ENCODE data around the gene SCRN2.

Gene SCRN2

GRCh38 chr17:47813512-47814031 is 27.5 kb downstream of the SCRN2 start:
- Histone ChIP-seq H3K27ac (no peak overlapping the region), H3K36me3 (peaks cover 53% of the 10 kb centered on the region), H3K27me3 (ENCODE audit: insufficient read depth, low read depth, severe bottlenecking) (no peaks in the 10 kb centered on the region), H3K4me3 (ENCODE audit: low read depth, low read length) (no peak overlapping the region), H3K9me3 (ENCODE audit: severe bottlenecking) (no peaks in the 10 kb centered on the region)
- TF ChIP-seq, protein P1, sequence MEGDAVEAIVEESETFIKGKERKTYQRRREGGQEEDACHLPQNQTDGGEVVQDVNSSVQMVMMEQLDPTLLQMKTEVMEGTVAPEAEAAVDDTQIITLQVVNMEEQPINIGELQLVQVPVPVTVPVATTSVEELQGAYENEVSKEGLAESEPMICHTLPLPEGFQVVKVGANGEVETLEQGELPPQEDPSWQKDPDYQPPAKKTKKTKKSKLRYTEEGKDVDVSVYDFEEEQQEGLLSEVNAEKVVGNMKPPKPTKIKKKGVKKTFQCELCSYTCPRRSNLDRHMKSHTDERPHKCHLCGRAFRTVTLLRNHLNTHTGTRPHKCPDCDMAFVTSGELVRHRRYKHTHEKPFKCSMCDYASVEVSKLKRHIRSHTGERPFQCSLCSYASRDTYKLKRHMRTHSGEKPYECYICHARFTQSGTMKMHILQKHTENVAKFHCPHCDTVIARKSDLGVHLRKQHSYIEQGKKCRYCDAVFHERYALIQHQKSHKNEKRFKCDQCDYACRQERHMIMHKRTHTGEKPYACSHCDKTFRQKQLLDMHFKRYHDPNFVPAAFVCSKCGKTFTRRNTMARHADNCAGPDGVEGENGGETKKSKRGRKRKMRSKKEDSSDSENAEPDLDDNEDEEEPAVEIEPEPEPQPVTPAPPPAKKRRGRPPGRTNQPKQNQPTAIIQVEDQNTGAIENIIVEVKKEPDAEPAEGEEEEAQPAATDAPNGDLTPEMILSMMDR (IDR thresholded peaks at IDR 0.05; ENCODE audit: low read depth, low read length) = no peak
- no peak for DNase-seq

- peaks cover 55% of the 10 kb centered on the region for H3K36me3 ChIP-seq
- H3K9me3 ChIP-seq (ENCODE audit: severe bottlenecking) = no peaks in the 10 kb centered on the region
- no peaks in the 10 kb centered on the region for H3K27me3 ChIP-seq (ENCODE audit: insufficient read depth, low read depth, severe bottlenecking)
- no peak overlapping the region for H3K4me3 ChIP-seq (ENCODE audit: low read depth, low read length)
- H3K27ac ChIP-seq = no peak overlapping the region
- TF ChIP-seq, protein P1 (IDR thresholded peaks at IDR 0.05; ENCODE audit: low read depth, low read length) = no peak
- no peak for DNase-seq
These were observed 28.0 kb downstream of the SCRN2 start for GRCh38 chr17:47813077-47813476.

- H3K27ac ChIP-seq = no peak overlapping the region
- TF ChIP-seq, protein P1 (IDR thresholded peaks at IDR 0.05; ENCODE audit: low read depth, low read length) = no peak
- H3K4me3 ChIP-seq (ENCODE audit: low read depth, low read length) = no peak overlapping the region
- H3K9me3 ChIP-seq (ENCODE audit: severe bottlenecking) = no peaks in the 10 kb centered on the region
- DNase-seq = no peak
- H3K27me3 ChIP-seq (ENCODE audit: insufficient read depth, low read depth, severe bottlenecking) = no peaks in the 10 kb centered on the region
- peaks cover 62% of the 10 kb centered on the region for H3K36me3 ChIP-seq
These were observed 28.7 kb downstream of the SCRN2 start for GRCh38 chr17:47812146-47812920.

- TF ChIP-seq, protein P1 (IDR thresholded peaks at IDR 0.05; ENCODE audit: low read depth, low read length) = no peak
- H3K36me3 ChIP-seq = peaks cover 62% of the 10 kb centered on the region
These were observed 29.4 kb downstream of the SCRN2 start for GRCh38 chr17:47811709-47812108.

DNA sequence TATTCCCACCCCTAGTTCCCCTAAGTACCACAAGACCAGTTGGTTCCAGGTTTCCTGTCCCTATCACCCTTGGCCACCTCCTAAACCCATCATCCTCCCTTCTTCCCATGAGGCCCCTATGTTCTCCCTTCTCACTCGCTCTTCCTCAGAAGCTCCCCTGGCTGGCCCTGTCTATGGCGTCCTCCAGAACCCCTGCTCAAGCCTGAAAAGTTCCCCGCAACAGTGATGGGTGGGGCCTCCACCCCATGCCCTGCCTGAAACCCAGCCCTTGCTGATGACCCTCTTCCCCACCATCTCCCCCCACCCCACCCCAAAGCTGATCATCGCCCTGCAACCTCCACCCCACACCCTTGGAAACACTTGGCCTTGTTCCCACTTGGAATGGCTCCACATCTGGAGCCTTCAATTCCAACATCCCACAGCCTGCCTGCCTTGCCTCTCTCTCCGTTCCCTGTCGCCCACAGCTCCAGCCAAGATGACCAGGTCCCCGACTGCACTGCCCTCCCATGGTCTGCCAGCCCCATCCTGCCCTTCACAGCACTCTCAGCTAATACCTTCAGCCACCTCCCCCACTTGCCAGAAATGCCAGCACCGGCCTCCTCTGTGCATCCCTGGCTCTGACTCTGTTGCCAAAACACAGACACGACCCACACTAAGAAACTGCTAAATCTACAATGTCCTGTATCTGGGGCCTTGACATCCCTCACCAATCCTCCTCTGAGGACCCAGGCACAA is 30.0 kb downstream of the SCRN2 start:
- Histone ChIP-seq H3K27me3 (ENCODE audit: insufficient read depth, low read depth, severe bottlenecking) (no peaks in the 10 kb centered on the region), H3K9me3 (ENCODE audit: severe bottlenecking) (no peaks in the 10 kb centered on the region), H3K4me3 (ENCODE audit: low read depth, low read length) (no peak overlapping the region), H3K27ac (peak overlapping the region; percentile 66), H3K36me3 (peaks cover 56% of the 10 kb centered on the region)
- TF ChIP-seq, protein P1 (IDR thresholded peaks at IDR 0.05; ENCODE audit: low read depth, low read length) = no peak
- DNase-seq = no peak

More at GRCh38 chr17:47811709-47812108, 29.4 kb downstream of the SCRN2 start:
- Histone ChIP-seq H3K27ac (no peak overlapping the region), H3K27me3 (ENCODE audit: insufficient read depth, low read depth, severe bottlenecking) (no peaks in the 10 kb centered on the region), H3K4me3 (ENCODE audit: low read depth, low read length) (no peak overlapping the region), H3K9me3 (ENCODE audit: severe bottlenecking) (no peaks in the 10 kb centered on the region)
- DNase-seq = no peak

Measured in WERI-Rb-1 (cell line).